GM19238 (cell line): ENCODE measurements around the gene MED13L.
"Not testable (repeated sequence)": the region's sequence is repeated elsewhere in the genome, so short reads cannot be mapped to it uniquely, and the experiment has no call there.

Experiments
- DNase-seq: peaks from one replicate; pipeline ENCODE4 v3.0.0; 2011; ENCODE audit warnings: low spot score; ENCODE audit not compliant: insufficient read length

The MED13L gene

GRCh38 chr12:115979851-115980250, 297.6 kb downstream of the MED13L start:
- no peak for DNase-seq

- no peak for DNase-seq
These were observed 298.1 kb downstream of the MED13L start for GRCh38 chr12:115979351-115979750.

GRCh38 chr12:115976829-115977228, 300.7 kb downstream of the MED13L start:
- not testable (repeated sequence) for DNase-seq

GRCh38 chr12:115975411-115975810, 302.1 kb downstream of the MED13L start:
- no peak for DNase-seq

- DNase-seq: no peak
These were observed 303.3 kb downstream of the MED13L start for GRCh38 chr12:115973968-115974724.

GRCh38 chr12:115973066-115973465, 304.4 kb downstream of the MED13L start:
- DNase-seq: no peak

- DNase-seq: no peak
These were observed 305.3 kb downstream of the MED13L start for GRCh38 chr12:115972241-115972640.

- no peak for DNase-seq
These were observed 309.3 kb downstream of the MED13L start for GRCh38 chr12:115968211-115968610.

GRCh38 chr12:115966376-115966775, 311.1 kb downstream of the MED13L start:
- no peak for DNase-seq

- no peak for DNase-seq
These were observed 312.9 kb downstream of the MED13L start for GRCh38 chr12:115964626-115965025.

- no peak for DNase-seq
These were observed 313.3 kb downstream of the MED13L start for GRCh38 chr12:115964214-115964613.

GRCh38 chr12:115962216-115962615, 315.3 kb downstream of the MED13L start:
- DNase-seq: no peak

- DNase-seq: no peak
These were observed 316.4 kb downstream of the MED13L start for GRCh38 chr12:115960868-115961802.

- DNase-seq: no peak
These were observed 319.7 kb downstream of the MED13L start for GRCh38 chr12:115957686-115958290.

- no peak for DNase-seq
These were observed 320.8 kb downstream of the MED13L start for GRCh38 chr12:115956659-115957058.

GRCh38 chr12:115956236-115956635, 321.3 kb downstream of the MED13L start:
- no peak for DNase-seq

GRCh38 chr12:115953450-115953849, 324.0 kb downstream of the MED13L start:
- no peak for DNase-seq

GRCh38 chr12:115953031-115953430, 324.5 kb downstream of the MED13L start:
- DNase-seq: no peak

- DNase-seq: no peak
These were observed 326.5 kb downstream of the MED13L start for GRCh38 chr12:115950959-115951358.

GRCh38 chr12:115949675-115950074, 327.8 kb downstream of the MED13L start:
- no peak for DNase-seq

GRCh38 chr12:115947696-115948062, 329.8 kb downstream of the MED13L start:
- DNase-seq: no peak
